Activated naive CD8-positive, alpha-beta T cell treated with anti-CD3 and anti-CD28 coated beads, Interleukin-2, amount 50 U/mL, for 24 hours (primary cell): ENCODE results near the gene DLL1.
A peak's percentile ranks its signal among the peaks of the same experiment; 100 is the strongest.

Experiments used
- ATAC-seq: fragments of 150-1000 bp; cut with Tn5 transposase; one replicate; pipeline ENCODE4 v1.10.0; 2021
- DNase-seq: peaks from one replicate; pipeline ENCODE4 v3.0.0; 2021
- H3K27ac Mint-ChIP-seq: one replicate; pipeline ENCODE4 v1.8.0; 2021; ENCODE audit warnings: mild to moderate bottlenecking, mixed read lengths
- H3K27me3 Mint-ChIP-seq: one replicate; pipeline ENCODE4 v1.8.0; 2021; ENCODE audit warnings: mixed read lengths
- H3K36me3 Mint-ChIP-seq: one replicate; pipeline ENCODE4 v1.8.0; 2021; ENCODE audit warnings: low read depth, mixed read lengths
- H3K4me1 Mint-ChIP-seq: one replicate; pipeline ENCODE4 v1.8.0; 2021; ENCODE audit warnings: mixed read lengths
- H3K4me3 Mint-ChIP-seq: one replicate; pipeline ENCODE4 v1.8.0; 2021; ENCODE audit warnings: mild to moderate bottlenecking, moderate library complexity, mixed read lengths
- H3K9me3 Mint-ChIP-seq: one replicate; pipeline ENCODE4 v1.8.0; 2021; ENCODE audit warnings: mixed read lengths

DLL1 gene

GRCh38 chr6:170291271-170292110 is 613 bp upstream of the DLL1 start:
- no peak overlapping the region for H3K27ac Mint-ChIP-seq

GRCh38 chr6:170289951-170290295 is 955 bp downstream of the DLL1 start:
- no peak for DNase-seq
- H3K9me3 Mint-ChIP-seq, result no peaks in the 10 kb centered on the region
- peak overlapping the region; percentile 81 for H3K4me3 Mint-ChIP-seq
- ATAC-seq, result no peak
- peaks cover 49% of the 10 kb centered on the region for H3K27me3 Mint-ChIP-seq
- peaks cover 3% of the 10 kb centered on the region for H3K36me3 Mint-ChIP-seq
- H3K4me1 Mint-ChIP-seq, result peaks cover 42% of the 10 kb centered on the region
- no peak overlapping the region for H3K27ac Mint-ChIP-seq

More at GRCh38 chr6:170291271-170292110, 613 bp upstream of the DLL1 start:
- peak overlapping the region; percentile 76 for H3K4me3 Mint-ChIP-seq
- ATAC-seq (peak; percentile 37), DNase-seq (peak; percentile 52)
- no peaks in the 10 kb centered on the region for H3K9me3 Mint-ChIP-seq
- H3K27me3 Mint-ChIP-seq, result peaks cover 55% of the 10 kb centered on the region
- H3K4me1 Mint-ChIP-seq, result peaks cover 47% of the 10 kb centered on the region
- peaks cover 3% of the 10 kb centered on the region for H3K36me3 Mint-ChIP-seq

GRCh38 chr6:170289180-170289931 is 1.5 kb downstream of the DLL1 start:
- peaks cover 3% of the 10 kb centered on the region for H3K36me3 Mint-ChIP-seq
- H3K4me3 Mint-ChIP-seq, result peak overlapping the region; percentile 77
- peaks cover 44% of the 10 kb centered on the region for H3K27me3 Mint-ChIP-seq
- ATAC-seq (no peak), DNase-seq (no peak)
- no peaks in the 10 kb centered on the region for H3K9me3 Mint-ChIP-seq
- peak overlapping the region; percentile 53 for H3K27ac Mint-ChIP-seq
- peaks cover 38% of the 10 kb centered on the region for H3K4me1 Mint-ChIP-seq

GRCh38 chr6:170288852-170289179 is 2.1 kb downstream of the DLL1 start:
- Mint-ChIP-seq H3K4me3 (peak overlapping the region; percentile 77), H3K4me1 (peaks cover 35% of the 10 kb centered on the region), H3K9me3 (no peaks in the 10 kb centered on the region), H3K27ac (peak overlapping the region; percentile 53), H3K36me3 (peaks cover 3% of the 10 kb centered on the region), H3K27me3 (peaks cover 38% of the 10 kb centered on the region)
- ATAC-seq (no peak), DNase-seq (no peak)

- Mint-ChIP-seq H3K27ac (no peak overlapping the region), H3K4me3 (peak overlapping the region; percentile 77)
These were observed 2.7 kb downstream of the DLL1 start for GRCh38 chr6:170288091-170288631.

GRCh38 chr6:170287371-170287876 is 3.5 kb downstream of the DLL1 start:
- H3K36me3 Mint-ChIP-seq, result peaks cover 3% of the 10 kb centered on the region
- no peaks in the 10 kb centered on the region for H3K9me3 Mint-ChIP-seq
- peaks cover 24% of the 10 kb centered on the region for H3K27me3 Mint-ChIP-seq
- H3K27ac Mint-ChIP-seq, result no peak overlapping the region
- DNase-seq (no peak), ATAC-seq (no peak)
- no peak overlapping the region for H3K4me3 Mint-ChIP-seq
- peaks cover 21% of the 10 kb centered on the region for H3K4me1 Mint-ChIP-seq

More at GRCh38 chr6:170288091-170288631, 2.7 kb downstream of the DLL1 start:
- peaks cover 32% of the 10 kb centered on the region for H3K27me3 Mint-ChIP-seq
- DNase-seq (no peak), ATAC-seq (no peak)
- no peaks in the 10 kb centered on the region for H3K9me3 Mint-ChIP-seq
- H3K36me3 Mint-ChIP-seq, result peaks cover 3% of the 10 kb centered on the region
- peaks cover 28% of the 10 kb centered on the region for H3K4me1 Mint-ChIP-seq

- Mint-ChIP-seq H3K27me3 (peaks cover 19% of the 10 kb centered on the region), H3K9me3 (no peaks in the 10 kb centered on the region), H3K27ac (no peak overlapping the region), H3K4me1 (peaks cover 16% of the 10 kb centered on the region), H3K36me3 (peaks cover 3% of the 10 kb centered on the region), H3K4me3 (no peak overlapping the region)
- ATAC-seq (no peak), DNase-seq (no peak)
These were observed 4.0 kb downstream of the DLL1 start for GRCh38 chr6:170286934-170287265.

GRCh38 chr6:170286246-170286933 is 4.5 kb downstream of the DLL1 start:
- ATAC-seq, result no peak
- no peaks in the 10 kb centered on the region for H3K9me3 Mint-ChIP-seq
- DNase-seq, result no peak
- H3K27ac Mint-ChIP-seq, result no peak overlapping the region
- peaks cover 13% of the 10 kb centered on the region for H3K4me1 Mint-ChIP-seq
- peaks cover 17% of the 10 kb centered on the region for H3K27me3 Mint-ChIP-seq
- H3K36me3 Mint-ChIP-seq, result peaks cover 6% of the 10 kb centered on the region
- H3K4me3 Mint-ChIP-seq, result no peak overlapping the region

GRCh38 chr6:170285482-170285881 is 5.4 kb downstream of the DLL1 start:
- no peak for ATAC-seq
- H3K36me3 Mint-ChIP-seq, result peaks cover 6% of the 10 kb centered on the region
- no peak for DNase-seq

GRCh38 chr6:170284866-170285469 is 5.9 kb downstream of the DLL1 start:
- peaks cover 14% of the 10 kb centered on the region for H3K27me3 Mint-ChIP-seq
- H3K4me3 Mint-ChIP-seq, result no peak overlapping the region
- ATAC-seq, result no peak
- H3K4me1 Mint-ChIP-seq, result peaks cover 11% of the 10 kb centered on the region
- H3K36me3 Mint-ChIP-seq, result peaks cover 6% of the 10 kb centered on the region
- H3K9me3 Mint-ChIP-seq, result no peaks in the 10 kb centered on the region
- H3K27ac Mint-ChIP-seq, result no peak overlapping the region
- no peak for DNase-seq

More at GRCh38 chr6:170285482-170285881, 5.4 kb downstream of the DLL1 start:
- H3K9me3 Mint-ChIP-seq, result no peaks in the 10 kb centered on the region
- no peak overlapping the region for H3K4me3 Mint-ChIP-seq
- H3K27ac Mint-ChIP-seq, result no peak overlapping the region
- H3K4me1 Mint-ChIP-seq, result peaks cover 13% of the 10 kb centered on the region
- peaks cover 17% of the 10 kb centered on the region for H3K27me3 Mint-ChIP-seq

GRCh38 chr6:170284126-170284773 is 6.6 kb downstream of the DLL1 start:
- H3K27ac Mint-ChIP-seq, result no peak overlapping the region
- H3K36me3 Mint-ChIP-seq, result peaks cover 6% of the 10 kb centered on the region
- H3K4me3 Mint-ChIP-seq, result no peak overlapping the region
- no peak for DNase-seq
- peaks cover 13% of the 10 kb centered on the region for H3K4me1 Mint-ChIP-seq
- peaks cover 14% of the 10 kb centered on the region for H3K27me3 Mint-ChIP-seq
- ATAC-seq, result no peak
- no peaks in the 10 kb centered on the region for H3K9me3 Mint-ChIP-seq

- peaks cover 2% of the 10 kb centered on the region for H3K36me3 Mint-ChIP-seq
- ATAC-seq, result no peak
- H3K4me1 Mint-ChIP-seq, result peaks cover 15% of the 10 kb centered on the region
- H3K4me3 Mint-ChIP-seq, result no peak overlapping the region
- peaks cover 8% of the 10 kb centered on the region for H3K27me3 Mint-ChIP-seq
- no peak for DNase-seq
- H3K9me3 Mint-ChIP-seq, result no peaks in the 10 kb centered on the region
- H3K27ac Mint-ChIP-seq, result no peak overlapping the region
These were observed 7.4 kb downstream of the DLL1 start for GRCh38 chr6:170283212-170284081.
